Breast epithelium (tissue), 3 donors: ENCODE data around the gene SEM1.

Experiments used
- POLR2A ChIP-seq: fragments of 450-650 bp; IDR thresholded peaks from one replicate; pipeline ENCODE4 v1.6.1; 2016; ENCODE audit warnings: antibody characterized with exemption, mild to moderate bottlenecking, moderate library complexity
- POLR2AphosphoS5 ChIP-seq, 3 donors: sonication (generic); formaldehyde crosslinking; IDR thresholded peaks; one replicate each; pipeline ENCODE4 v1.6.1; 2017; ENCODE audit warnings: antibody characterized with exemption in 3 of 3
- TF ChIP-seq, protein P1 (sequence below), 3 donors: fragments of 450-650 bp; IDR thresholded peaks; one replicate each; pipeline ENCODE4 v1.5.1; 2016 to 2017; ENCODE audit warnings: antibody characterized with exemption in 3 of 3, mild to moderate bottlenecking in 3 of 3, moderate library complexity in 3 of 3

- TF ChIP-seq, protein P1, sequence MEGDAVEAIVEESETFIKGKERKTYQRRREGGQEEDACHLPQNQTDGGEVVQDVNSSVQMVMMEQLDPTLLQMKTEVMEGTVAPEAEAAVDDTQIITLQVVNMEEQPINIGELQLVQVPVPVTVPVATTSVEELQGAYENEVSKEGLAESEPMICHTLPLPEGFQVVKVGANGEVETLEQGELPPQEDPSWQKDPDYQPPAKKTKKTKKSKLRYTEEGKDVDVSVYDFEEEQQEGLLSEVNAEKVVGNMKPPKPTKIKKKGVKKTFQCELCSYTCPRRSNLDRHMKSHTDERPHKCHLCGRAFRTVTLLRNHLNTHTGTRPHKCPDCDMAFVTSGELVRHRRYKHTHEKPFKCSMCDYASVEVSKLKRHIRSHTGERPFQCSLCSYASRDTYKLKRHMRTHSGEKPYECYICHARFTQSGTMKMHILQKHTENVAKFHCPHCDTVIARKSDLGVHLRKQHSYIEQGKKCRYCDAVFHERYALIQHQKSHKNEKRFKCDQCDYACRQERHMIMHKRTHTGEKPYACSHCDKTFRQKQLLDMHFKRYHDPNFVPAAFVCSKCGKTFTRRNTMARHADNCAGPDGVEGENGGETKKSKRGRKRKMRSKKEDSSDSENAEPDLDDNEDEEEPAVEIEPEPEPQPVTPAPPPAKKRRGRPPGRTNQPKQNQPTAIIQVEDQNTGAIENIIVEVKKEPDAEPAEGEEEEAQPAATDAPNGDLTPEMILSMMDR (IDR thresholded peaks at IDR 0.05), result no peak
- TF ChIP-seq POLR2A (peak; percentile 23), POLR2AphosphoS5 (IDR thresholded peaks at IDR 0.05) (peak; percentile 57 to 94 (median 82))
These were observed at the start of gene SEM1 for GRCh38 chr7:96709381-96710228.
